Tongue (tissue), 2 donors: Measurements from ENCODE around the gene ITGB3. TPM values are rescaled to one million over a fixed set of nuclear protein-coding genes. Genes with fewer than 3 reads are reported as not detected.

Source experiments
- DNase-seq: peaks from one replicate; pipeline ENCODE4 v3.0.0-alpha.2; 2015
- total RNA-seq: library from RNA; depleted of rRNA; stranded (reverse); fragments of >200 nt; gene quantifications from one replicate; pipeline ENCODE4 v1.2.3, GENCODE V29; 2014

ITGB3 gene
- total RNA-seq, 1 donor from 2014 or later: 16.8 TPM

- no peak for DNase-seq
Measured at GRCh38 chr17:47299239-47299910, 45.7 kb downstream of the ITGB3 start.

- DNase-seq: no peak
Measured at GRCh38 chr17:47300718-47301117, 47.1 kb downstream of the ITGB3 start.

- DNase-seq: no peak
Measured at GRCh38 chr17:47301161-47301560, 47.5 kb downstream of the ITGB3 start.

- DNase-seq: no peak
Measured at GRCh38 chr17:47301831-47302230, 48.2 kb downstream of the ITGB3 start.

GRCh38 chr17:47304186-47304585, 50.6 kb downstream of the ITGB3 start:
- no peak for DNase-seq

- no peak for DNase-seq
Measured at GRCh38 chr17:47305302-47305923, 51.8 kb downstream of the ITGB3 start.

- no peak for DNase-seq
Measured at GRCh38 chr17:47310186-47310733, 56.6 kb downstream of the ITGB3 start.

- no peak for DNase-seq
Measured at GRCh38 chr17:47311420-47311819, 57.8 kb downstream of the ITGB3 start.

GRCh38 chr17:47315451-47316266, 62.0 kb downstream of the ITGB3 start:
- DNase-seq: peak; percentile 86

GRCh38 chr17:47316311-47316710, 62.7 kb downstream of the ITGB3 start:
- no peak for DNase-seq

GRCh38 chr17:47317119-47317518, 63.5 kb downstream of the ITGB3 start:
- no peak for DNase-seq

- no peak for DNase-seq
Measured at GRCh38 chr17:47318197-47318918, 64.7 kb downstream of the ITGB3 start.

- no peak for DNase-seq
Measured at GRCh38 chr17:47320879-47321502, 67.4 kb downstream of the ITGB3 start.

- peak; percentile 91 for DNase-seq
Measured at GRCh38 chr17:47323382-47324223, 70.0 kb downstream of the ITGB3 start, which contains the start of gene EFCAB13. Gene EFCAB13, plus strand, starts transcription at chr17:47323955. Its CDS starts 4,399 bp downstream, at chr17:47328354.

- peak; percentile 63 for DNase-seq
Measured at GRCh38 chr17:47324224-47325020, 70.8 kb downstream of the ITGB3 start.

- DNase-seq: no peak
Measured at GRCh38 chr17:47325176-47325575, 71.5 kb downstream of the ITGB3 start.

GRCh38 chr17:47330548-47330947, 76.9 kb downstream of the ITGB3 start:
- no peak for DNase-seq

- no peak for DNase-seq
Measured at GRCh38 chr17:47332287-47332686, 78.7 kb downstream of the ITGB3 start.

- no peak for DNase-seq
Measured at GRCh38 chr17:47335101-47335936, 81.7 kb downstream of the ITGB3 start.
